Measurements from ENCODE around the gene ANKRD17.
A peak's percentile ranks its signal among the peaks of the same experiment; 100 is the strongest.
"Not testable (repeated sequence)": the region's sequence is repeated elsewhere in the genome, so short reads cannot be mapped to it uniquely, and the experiment has no call there.

Gene ANKRD17

DNA sequence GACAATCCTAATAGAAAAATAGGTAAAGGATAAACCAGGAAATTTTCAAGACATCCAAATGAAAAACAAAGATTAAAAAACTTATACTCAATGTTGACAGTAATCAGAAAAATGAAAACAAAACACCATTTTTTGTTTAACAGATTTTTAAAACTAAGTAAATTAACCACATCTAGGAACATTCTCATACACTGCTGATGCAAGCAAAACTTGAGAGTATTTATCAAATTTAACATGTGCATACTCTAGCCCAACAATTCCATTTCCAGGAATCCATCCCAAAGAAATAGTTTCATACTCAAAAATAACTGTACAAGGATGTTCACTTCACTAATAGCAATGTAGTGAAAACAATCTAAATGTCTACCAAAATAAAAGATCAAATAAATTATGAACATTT, 11.5 kb downstream of the ANKRD17 start:
- no peak for DNase-seq

DNA sequence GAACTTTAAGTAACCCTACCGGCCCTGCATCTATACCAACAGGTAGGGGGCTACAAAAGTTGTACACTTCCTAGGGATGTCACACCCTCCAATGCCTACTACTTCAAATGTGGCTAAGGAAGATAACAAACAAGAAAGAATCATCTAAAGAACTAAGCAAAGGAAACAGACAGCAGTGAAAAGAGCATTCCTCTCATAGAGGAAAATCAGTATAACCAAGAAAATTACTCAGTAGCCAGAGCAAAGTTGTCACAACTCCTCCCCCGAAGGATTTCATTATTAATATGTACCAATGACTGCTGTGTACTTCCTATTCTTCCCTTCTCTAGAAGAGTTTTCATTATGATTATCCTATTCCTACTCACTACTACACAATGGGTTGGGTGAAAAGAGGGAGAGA, 12.6 kb downstream of the ANKRD17 start:
- no peak for DNase-seq

DNA sequence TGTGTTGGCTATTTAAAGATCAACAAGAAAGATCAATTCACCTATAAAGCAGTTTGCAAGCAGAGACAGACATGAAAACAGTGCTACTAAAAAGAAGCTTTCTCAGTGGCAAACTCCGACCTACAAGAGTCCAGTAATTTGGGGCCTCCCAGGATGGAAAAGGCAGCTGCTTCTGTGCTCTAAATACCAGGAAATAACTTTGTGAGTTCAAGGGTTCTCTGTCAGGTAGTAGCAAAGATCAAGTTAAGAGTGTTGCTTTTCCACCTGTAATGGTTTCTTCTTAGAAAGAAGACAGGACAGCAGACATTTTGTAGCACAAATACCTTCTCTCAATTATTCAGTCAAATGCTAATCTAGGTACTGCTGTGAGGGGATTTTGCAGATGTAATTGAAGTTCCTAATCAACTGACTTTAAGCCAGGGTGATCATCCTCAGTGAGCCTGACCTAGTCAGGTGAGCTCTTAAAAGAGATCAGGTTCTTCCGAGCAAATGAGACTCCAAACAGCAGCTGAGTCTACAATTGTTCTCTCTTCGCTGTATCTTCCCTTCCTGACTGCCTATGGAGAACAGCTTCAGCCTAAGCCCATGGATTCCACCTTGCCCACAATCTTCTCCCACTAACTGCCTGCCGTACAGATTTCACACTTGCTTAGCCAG, 13.5 kb downstream of the ANKRD17 start:
- no peak for DNase-seq

DNA sequence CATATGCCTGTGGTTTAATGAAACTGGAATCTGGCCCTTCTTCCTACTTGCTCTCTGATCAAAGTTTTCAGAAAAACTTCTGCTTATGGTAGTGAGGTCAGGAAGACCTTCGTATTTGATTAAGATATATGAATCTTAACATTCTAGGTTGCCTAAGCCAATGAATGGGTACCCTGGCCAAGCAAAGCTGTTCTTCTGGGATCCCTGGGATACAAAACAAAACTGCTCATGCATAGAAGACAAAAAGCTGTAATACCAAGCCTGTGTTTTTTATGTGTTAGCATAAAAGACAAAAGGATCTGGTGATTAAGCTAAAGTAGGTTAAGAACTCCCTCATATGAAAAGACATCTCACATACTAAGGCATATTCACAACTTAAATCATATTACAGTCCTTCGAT, 21.6 kb downstream of the ANKRD17 start:
- no peak for DNase-seq

DNA sequence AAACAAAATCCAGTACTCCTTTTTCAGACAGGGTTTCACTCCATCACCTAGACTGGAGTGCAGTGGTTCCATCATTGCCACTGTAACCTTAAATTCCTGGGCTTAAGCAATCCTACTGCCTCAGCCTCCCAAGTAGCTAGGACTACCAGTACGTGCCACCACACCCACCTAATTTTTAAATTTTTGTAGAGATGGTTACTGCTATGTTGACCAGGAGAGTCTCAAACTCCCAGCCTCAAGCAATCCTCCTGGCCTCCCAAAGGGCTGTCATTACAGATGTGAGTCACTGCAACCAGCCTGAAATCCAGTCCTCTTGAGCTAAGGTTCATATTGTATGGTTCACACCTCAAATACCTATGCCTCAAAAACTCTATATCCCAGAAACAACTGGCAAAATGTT, 22.4 kb downstream of the ANKRD17 start:
- no peak for DNase-seq

DNA sequence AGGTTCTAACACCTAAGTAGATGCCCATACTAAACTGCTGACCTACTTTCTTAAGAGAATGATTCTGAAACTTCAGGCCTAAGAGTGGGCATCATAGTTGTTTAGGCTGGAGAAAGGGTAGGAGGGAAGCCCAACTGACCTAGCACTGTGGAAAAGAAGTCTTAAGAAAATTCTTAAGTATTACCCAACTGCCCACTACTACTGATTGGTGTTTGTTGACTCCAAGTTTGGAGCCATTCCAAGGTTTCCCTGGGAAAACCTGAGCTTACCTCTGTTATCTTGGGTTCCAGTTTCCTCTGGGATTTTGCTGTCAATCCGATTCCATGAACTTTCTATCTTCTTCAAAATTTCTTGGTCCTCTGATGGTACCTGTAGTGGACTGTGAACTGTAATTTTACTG, 23.9 kb downstream of the ANKRD17 start:
- DNase-seq: no peak

DNA sequence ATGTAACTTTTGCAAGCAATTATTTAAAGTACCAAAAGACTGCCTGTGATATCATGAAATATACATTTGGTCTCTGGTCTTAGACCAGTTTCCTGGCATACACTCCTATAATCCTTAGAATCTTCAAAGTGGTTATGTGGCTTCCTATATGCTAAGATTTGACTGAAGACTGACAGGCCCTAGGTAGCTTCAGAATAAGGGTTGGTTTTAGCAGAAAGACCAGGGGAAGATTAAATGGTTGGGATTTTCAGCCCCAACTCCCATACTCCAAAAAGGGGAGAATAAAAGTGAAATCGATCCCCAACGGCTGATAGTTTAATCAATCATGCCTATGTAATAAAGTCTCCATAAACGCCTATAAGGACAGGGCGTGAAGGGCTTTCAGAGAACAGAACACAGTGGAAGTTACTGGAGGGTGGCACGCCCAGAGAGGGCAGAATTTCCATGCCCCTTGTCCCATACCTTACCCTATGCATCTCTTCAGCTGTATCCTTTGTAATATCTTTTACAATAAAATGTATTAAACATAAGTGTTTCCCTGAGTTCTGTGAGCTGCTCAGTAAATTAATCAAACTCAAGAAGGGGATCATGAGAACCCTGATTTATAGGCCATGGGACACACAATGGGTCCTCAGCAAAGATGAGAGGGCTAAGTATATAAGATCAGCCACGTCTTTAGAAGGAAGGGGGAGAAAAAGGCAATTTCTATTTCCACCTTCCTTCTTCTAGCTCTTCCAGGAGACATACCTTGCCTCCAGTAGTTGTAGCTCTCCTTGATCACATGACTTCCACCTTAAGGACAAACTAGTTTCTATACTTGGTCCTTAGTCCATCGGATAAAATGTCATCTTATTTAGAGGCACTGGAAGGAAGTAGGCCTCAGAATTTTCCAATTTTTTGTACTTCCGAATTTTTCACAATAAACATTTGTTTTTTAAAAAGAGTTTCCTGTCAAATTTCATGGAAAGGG, 26.8 kb downstream of the ANKRD17 start:
- no peak for DNase-seq

DNA sequence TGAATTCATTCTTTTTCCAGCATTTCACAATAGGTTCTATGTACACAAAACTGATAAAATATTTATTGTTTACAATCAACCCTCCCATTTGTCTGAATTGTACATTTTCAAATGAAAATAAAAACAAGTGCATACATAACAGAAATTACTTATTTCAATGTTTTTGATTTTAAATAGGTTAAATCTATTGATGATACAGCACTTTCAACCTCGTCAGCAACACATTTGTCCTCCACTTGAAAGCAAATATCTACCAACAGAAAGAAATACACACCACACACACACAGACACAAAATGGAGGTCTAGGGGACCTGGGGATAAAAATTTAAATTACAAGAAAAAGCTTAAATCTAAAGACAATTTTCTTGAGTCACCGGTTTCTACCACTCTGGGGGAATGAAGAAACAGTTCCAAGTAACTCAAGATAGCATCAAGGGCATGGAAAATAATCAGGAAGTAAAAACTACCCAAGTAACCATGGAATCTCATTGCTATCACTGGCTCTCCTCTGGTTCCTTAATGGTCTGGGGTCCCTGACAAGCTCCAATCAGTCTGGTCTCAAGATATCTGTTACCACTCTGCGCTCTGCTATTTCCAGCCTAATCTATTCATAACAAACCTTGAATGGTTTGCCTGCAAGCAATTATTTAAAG, 27.6 kb downstream of the ANKRD17 start:
- no peak for DNase-seq

DNA sequence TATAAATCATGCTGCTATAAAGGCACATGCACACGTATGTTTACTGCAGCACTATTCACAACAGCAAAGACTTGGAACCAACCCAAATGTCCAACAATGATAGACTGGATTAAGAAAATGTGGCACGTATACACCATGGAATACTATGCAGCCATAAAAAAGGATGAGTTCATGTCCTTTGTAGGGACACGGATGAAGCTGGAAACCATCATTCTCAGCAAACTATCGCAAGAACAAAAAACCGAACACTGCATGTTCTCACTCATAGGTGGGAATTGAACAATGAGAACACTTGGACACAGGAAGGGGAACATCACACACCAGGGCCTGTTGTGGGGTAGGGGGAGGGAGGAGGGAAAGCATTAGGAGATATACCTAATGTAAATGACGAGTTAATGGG, 29.8 kb downstream of the ANKRD17 start:
- not testable (repeated sequence) for DNase-seq

DNA sequence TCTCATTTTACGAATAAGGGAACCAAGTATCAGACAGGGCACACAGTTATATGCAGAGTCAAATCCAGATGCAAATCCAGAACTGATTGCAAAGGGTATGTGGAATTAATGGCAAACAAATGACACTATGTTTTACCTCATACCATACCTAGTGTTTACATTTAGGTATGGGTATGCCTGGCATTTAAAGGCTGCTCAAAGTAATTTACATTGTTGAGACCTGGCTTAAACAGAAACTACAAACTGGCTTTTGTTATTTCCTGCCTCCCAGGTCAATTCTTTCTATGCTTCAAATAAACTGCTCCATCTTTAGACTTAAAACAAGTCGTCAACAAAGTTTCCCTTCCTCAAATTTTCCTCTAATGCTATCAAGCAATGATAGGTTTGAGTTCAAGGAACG, 33.7 kb downstream of the ANKRD17 start:
- no peak for DNase-seq

DNA sequence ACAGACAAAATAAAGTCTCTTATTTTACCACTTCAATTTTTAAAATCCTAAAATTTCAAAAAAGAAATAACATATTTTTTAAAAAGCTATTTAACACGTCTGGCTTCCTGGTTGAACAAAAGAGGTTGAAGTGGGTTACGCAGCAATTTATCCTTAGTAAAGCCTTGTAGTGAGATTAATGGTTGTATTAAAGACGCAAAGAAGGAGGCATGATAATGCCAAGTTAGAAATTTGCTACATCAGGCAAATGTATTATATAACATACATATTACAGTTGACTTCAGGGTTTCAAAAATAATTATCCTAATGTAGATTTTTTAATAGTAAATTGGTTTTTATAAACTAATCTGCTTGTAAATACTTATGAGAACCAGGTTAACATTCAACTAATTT, 35.3 kb downstream of the ANKRD17 start:
- no peak for DNase-seq

DNA sequence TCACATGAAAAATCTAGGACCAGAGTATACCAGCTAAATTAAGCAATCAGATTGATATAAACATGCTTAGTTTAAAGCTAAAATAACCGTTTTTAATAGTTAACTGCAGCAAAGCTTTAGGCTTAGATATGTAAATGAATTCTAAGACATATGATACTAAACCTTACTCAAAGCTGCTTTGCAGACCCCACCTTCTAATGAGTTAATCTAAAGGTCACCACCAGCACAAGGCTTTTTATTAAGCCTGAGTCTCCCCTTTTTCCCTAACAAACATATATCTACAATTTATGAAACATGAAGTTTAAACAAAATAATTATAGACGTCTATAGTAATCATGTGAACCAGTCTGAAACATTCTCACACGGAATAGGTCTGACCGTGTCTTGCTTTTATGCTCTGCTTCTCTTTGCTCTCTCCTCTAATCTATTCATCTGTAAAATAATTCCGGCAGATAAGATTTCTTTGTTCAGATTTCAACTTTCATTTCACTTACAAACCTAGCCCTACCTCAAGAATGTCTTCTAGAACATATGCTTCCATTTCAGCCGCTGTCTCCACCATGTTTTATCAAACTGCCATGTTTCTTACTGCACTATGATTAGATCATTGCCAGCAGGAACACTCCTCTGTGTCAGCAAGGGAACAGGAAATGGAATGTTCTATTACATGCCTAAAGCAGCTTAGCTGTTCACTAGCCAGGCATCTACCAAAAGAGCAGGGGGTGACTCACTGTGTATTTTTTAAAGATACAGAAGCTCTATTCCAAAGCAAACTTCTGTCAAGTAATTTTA, 35.9 kb downstream of the ANKRD17 start:
- peak; percentile 67 to 91 for DNase-seq

DNA sequence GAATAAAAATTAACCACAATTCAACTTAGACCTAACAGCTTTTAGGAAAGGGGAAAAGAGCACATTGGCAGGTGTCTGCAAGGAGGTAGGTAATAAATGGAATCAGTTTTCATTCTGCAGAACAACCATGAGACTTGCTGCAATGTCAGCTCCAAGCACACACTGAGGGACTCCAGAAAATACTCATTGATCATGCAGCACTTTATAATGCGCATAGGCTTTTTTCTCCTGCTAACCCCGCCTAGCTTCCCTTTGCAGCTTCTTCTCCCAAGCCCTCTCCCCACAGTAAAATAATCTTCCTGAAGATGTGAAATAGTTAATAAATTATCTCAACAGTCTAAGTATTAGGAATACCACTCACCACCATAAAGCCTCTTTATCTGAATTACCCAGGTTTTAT, 36.9 kb downstream of the ANKRD17 start:
- no peak for DNase-seq

DNA sequence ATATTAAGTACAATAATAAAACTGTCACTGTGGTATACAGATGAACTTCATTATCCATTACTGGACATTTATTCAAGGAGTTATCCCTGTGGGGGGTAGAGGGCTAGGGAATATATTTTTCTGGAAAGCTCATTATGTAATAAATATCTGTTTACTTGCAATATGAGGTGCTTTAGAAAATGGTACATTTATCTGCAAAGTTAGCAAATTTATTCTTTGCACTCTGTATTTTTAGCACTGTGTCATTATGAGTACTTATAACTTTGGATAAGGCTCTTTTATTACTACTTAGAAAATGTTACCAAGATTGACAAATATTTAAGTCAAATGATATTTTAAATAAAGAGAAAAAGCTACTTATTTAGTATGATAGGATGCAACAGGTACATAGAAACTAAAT, 37.8 kb downstream of the ANKRD17 start:
- peak in 1 of 2 experiments; percentile 17 for DNase-seq

DNA sequence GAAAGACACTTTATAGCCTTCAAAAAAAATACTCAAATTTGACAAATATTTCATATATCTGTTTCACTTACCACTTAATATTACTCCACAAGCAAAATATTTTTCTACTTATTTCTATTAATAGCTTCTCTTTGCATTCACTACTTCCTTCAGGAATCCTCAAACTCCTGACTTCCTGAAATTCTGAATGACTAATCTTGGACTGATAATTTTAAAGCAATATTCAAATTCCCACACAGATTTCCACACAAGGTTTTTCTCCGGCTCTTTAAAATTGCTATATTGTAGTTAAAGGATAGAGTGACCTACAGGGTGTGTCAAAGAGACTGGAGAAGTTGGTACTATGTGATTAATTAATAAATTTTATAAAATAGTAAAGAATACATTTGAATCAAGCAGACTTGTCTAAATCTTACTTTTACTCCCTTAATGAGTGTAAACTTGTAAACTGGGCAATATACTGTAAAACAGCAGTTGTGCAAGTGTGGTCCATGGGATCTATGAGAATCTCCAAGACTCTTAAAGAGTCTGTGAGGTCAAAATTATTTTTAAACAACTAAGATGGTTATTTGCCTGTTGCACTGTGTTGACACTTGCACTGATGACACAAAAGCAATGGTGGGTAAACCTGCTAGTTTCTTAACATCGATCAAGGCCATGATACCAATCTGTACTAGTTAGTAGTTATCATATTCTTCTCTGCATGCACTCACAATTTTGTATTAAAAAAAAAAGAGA, 44.5 kb downstream of the ANKRD17 start:
- no peak for DNase-seq

DNA sequence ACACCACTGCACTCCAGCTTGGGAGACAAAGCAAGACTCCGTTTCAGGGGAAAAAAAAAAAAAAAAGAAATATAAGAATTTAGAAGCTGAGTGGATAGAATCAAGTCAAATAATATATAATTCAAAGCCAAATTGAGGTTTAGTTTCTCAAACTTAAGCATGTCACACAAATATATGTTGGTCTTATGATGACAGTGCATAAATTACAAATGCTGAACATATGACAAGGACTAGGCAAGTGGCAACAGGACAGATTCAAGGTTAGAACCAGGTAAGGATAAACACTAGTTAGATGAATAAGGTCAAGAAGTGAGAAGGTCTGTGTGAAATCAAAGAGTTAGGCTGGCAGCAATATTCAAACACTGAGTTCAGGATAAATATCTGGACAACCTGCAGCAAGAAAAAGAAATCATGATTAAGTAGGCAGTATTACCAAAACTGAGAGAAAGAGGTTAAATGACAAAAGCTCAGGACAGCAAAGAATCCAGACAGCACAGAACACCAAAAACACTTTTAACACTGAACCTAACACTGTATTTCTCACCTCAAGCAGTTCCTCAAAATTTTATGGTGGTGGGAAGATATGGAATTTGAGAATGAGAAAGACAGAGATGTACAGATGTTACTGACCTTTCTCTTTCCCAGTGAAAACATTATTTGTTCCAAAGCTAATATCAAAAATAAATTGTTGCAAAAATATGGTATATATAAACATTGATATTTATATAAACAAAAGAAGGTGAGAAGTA, 45.4 kb downstream of the ANKRD17 start:
- no peak for DNase-seq

DNA sequence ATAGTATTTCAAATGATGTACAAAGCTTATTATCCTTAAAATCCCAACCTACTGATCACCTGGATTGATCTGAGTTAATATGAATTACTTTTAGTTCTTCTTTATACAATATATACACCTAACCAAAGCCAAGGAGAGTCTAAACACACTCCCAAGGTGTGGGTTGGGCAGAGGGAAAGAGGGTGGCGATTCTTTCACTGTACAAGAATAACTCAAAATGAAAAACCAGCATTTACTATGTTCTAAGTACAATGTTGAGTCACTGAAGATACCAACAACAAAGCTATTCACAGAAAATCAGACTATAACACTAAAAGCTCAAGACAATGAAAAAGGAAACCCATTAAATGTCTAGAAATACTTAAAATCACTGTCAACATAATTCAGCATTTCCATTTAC, 46.6 kb downstream of the ANKRD17 start:
- no peak for DNase-seq

DNA sequence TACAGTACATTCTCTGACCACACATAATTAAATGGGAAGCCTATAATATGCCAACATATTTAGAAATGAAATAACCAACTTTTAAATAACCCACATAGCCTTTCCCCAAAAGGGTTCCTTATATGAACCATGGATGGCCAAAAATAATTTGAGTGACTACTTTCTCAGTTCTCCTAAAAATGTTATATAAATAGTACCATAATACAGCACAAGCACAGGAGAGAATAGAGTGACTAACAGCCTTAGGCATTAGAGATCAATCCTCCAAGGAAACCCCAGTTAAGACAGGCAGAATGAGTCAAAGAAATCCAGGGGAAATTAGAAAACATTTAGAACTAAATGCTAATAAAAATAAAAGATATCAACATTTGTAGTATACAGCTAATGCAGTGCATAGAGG, 50.2 kb downstream of the ANKRD17 start:
- DNase-seq: no peak

DNA sequence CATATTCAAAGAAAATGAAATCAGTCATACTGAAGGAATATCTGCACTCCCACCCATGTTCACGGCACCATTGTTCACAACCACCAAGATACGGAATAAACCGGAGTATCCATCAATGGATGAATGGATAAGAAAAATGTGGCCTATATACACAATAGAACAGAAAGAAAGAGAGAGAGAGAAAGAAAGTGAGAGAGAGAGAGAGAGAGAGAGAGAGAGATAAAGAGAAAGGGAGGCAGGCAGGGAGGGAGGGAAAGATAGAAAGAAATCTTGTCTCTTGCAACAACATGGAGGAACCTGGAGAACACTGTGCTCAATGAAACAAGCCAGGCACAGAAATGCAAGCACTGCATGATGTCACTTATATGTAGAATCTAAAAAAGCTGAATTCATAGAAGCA, 52.4 kb downstream of the ANKRD17 start:
- no peak for DNase-seq

DNA sequence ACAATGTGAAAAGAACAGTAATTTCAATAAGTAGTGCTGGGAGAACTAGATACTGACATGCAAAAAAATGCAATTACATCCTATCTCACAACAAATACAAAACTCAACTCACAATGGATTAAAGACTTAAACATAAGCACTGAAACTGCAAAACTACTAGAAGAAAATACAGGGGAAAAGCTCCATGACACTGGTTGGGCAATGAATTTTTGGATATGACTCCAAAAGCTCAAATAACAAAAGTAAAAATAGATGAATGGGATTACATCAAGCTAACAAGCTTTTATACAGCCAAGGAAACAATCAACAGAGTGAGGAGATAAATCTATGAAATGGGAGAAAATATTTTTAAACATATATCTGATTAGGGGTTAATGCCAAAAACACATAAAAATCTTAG, 53.1 kb downstream of the ANKRD17 start:
- no peak for DNase-seq

DNA sequence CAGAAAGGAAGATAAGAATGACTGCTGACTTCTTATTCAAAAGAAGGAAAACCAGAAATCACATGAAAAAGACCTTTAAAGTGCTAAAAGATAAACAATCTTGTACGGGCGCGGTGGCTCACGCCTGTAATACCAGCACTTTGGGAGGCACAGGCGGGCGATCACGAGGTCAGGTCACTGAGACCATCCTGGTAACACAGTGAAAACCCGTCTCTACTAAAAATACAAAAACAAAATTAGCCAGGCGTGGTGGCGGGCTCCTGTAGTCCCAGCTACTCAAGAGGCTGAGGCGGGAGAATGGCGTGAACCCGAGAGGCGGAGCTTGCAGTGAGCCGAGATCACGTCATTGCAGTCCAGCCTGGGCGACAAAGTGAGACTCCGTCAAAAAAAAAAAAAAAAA, 54.6 kb downstream of the ANKRD17 start:
- not testable (repeated sequence) for DNase-seq

DNA sequence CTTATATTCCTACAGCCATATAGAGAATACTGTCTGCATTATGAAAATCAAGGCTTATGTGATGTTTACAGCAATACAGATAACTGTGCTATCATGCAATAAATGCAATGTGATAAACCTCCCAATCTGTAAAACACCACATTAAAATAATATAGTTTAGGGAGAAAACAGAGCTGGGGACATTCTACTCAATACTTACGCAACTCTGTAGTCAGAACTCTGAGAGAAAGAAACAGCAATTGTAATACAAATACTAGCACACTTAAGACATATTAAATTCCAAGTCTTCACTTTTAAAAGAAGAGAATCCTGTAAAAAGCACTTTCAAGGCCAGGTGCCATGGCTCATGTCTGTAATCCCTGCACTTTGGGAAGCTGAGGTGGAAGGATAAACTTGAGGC, 61.4 kb downstream of the ANKRD17 start:
- no peak for DNase-seq

Data from NCI-H2081 (cell line).